Esophagus muscularis mucosa (tissue), 4 donors: Measurements from ENCODE around the gene SPOCK3. TPM values are rescaled to one million over a fixed set of nuclear protein-coding genes. Genes with fewer than 3 reads are reported as not detected.

Experiments used
- DNase-seq: peaks from one replicate; pipeline ENCODE4 v3.0.0-alpha.2; 2017; ENCODE audit errors: extremely low spot score
- H3K27ac ChIP-seq, 4 donors: fragments of 200-600 bp; sonication (generic); replicated peaks in 1 of 4; 1 replicate in 3 of 4; 2 replicates in 1 of 4; pipeline ENCODE4 v1.5.1; 2016 to 2019; ENCODE audit warnings: mild to moderate bottlenecking in 1 of 4
- H3K27me3 ChIP-seq, 4 donors: fragments of 200-600 bp; sonication (generic); one replicate each; pipeline versions ENCODE4 v1.5.1 to v1.6.0; 2016 to 2019
- H3K36me3 ChIP-seq, 4 donors: fragments of 200-600 bp; sonication (generic); one replicate each; pipeline ENCODE4 v1.5.1; 2016 to 2019
- H3K4me1 ChIP-seq, 4 donors: fragments of 200-600 bp; sonication (generic); one replicate each; pipeline ENCODE4 v1.5.1; 2016 to 2019
- H3K4me3 ChIP-seq, 4 donors: fragments of 200-600 bp; sonication (generic); 1 replicate in 2 of 4; 2 replicates in 2 of 4; pipeline ENCODE4 v1.5.1; 2016 to 2019; ENCODE audit warnings: mild to moderate bottlenecking in 4 of 4, moderate library complexity in 1 of 4
- H3K9me3 ChIP-seq, 4 donors: fragments of 200-600 bp; sonication (generic); 1 replicate in 3 of 4; 2 replicates in 1 of 4; pipeline ENCODE4 v1.5.1; 2016 to 2019
- CTCF ChIP-seq, 3 experiments: fragments of 200-600 bp in 2 of 3; fragments of 450-650 bp in 1 of 3; sonication (generic) in 2 of 3; IDR thresholded peaks; one replicate each; pipeline ENCODE4 v1.5.1; 2017 to 2019; ENCODE audit warnings: antibody characterized with exemption in 3 of 3, mild to moderate bottlenecking in 2 of 3, moderate library complexity in 1 of 3
- EP300 ChIP-seq: sonication (generic); formaldehyde crosslinking; IDR thresholded peaks from one replicate; pipeline ENCODE4 v1.6.1; 2017; ENCODE audit warnings: antibody characterized with exemption
- POLR2A ChIP-seq: fragments of 450-650 bp; IDR thresholded peaks from one replicate; pipeline ENCODE4 v1.6.1; 2017; ENCODE audit warnings: antibody characterized with exemption, moderate library complexity, mild to moderate bottlenecking, low read depth
- POLR2AphosphoS5 ChIP-seq, 2 donors: sonication (generic); formaldehyde crosslinking; IDR thresholded peaks; one replicate each; pipeline ENCODE4 v1.6.1; 2017; ENCODE audit warnings: antibody characterized with exemption in 2 of 2
- WGBS: methylation state at CpG from one replicate; pipeline ENCODE4 v1.1.5; 2018; 5-methylcytosine and 5-hydroxymethylcytosine counted together
- intact Hi-C: fragments of 100-400 bp; cut with DNase I; formaldehyde crosslinking; loops from one replicate; pipeline ENCODE4 v1.15.1; 2023
- total RNA-seq, 4 donors: library from RNA; depleted of rRNA; stranded (reverse); fragments of >200 nt; gene quantifications; one replicate each; pipeline versions ENCODE4 v1.1.0 to v1.2.1, GENCODE V29; 2016

Gene SPOCK3
- total RNA-seq, 4 donors from 2014 or later: 0.52 to 5.0 (median 2.3) TPM

- DNase-seq: no peak
- TF ChIP-seq CTCF (IDR thresholded peaks at IDR 0.05): no peak
- no peaks in the 10 kb centered on the region for H3K4me1 ChIP-seq
- intact Hi-C loops: no loop called here
- H3K27me3 ChIP-seq: no peaks in the 10 kb centered on the region
- no peak overlapping the region for H3K27ac ChIP-seq
- no peak overlapping the region for H3K4me3 ChIP-seq
- no peaks in the 10 kb centered on the region for H3K36me3 ChIP-seq
- no peaks in the 10 kb centered on the region for H3K9me3 ChIP-seq
These were observed 425.9 kb downstream of the SPOCK3 start for GRCh38 chr4:166808380-166808779.

DNA sequence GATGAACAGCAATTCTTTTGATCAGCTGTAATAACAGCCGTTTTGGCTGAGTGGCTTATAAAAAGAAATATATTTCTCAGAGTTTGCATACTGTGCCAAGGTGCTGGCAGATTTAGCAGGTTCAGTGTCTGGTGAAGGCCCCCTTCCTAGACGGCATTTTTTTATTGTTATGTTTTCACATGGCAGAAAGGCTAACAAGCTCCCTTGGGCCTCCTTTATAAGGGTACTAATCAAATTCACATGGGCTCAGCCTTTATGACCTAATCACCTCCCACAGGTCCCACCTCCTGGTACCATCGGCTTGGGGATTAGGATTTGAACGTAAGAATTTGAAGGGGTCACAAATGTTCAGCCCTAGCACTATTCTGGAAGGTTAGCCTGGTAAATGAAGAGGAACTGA lies 431.9 kb downstream of the SPOCK3 start:
- TF ChIP-seq EP300 (no peak), POLR2AphosphoS5 (IDR thresholded peaks at IDR 0.05) (no peak), POLR2A (no peak), CTCF (IDR thresholded peaks at IDR 0.05) (no peak)
- no peaks in the 10 kb centered on the region for H3K4me1 ChIP-seq
- no peak overlapping the region for H3K4me3 ChIP-seq
- no peak for DNase-seq
- H3K27me3 ChIP-seq: no peaks in the 10 kb centered on the region
- H3K9me3 ChIP-seq: no peaks in the 10 kb centered on the region
- intact Hi-C loops: no loop called here
- no peaks in the 10 kb centered on the region for H3K36me3 ChIP-seq
- WGBS: 44% methylated on average over 4 of the region's 4 CpGs
- H3K27ac ChIP-seq: no peak overlapping the region

DNA sequence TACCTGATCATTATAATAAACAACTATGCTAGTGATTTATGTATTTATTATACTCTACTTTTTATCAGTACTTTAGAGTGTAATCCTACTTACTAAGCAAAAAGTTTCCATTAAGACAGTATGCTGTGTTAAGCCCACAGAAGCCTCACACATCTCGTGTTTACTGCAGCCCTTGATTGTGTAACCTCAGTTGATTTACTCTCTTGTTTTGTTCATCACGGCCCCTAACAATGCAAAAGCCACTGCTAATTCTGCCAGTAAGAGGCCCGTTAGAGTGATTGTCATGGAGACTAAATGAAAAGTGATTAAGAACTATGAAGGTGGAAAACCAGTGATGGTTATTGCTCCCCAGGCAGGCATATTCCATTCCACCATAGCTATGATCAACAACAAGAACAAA lies 436.2 kb downstream of the SPOCK3 start:
- DNase-seq: no peak
- 73% methylated on average over 3 of the region's 3 CpGs for WGBS
- TF ChIP-seq POLR2AphosphoS5 (IDR thresholded peaks at IDR 0.05) (no peak), CTCF (IDR thresholded peaks at IDR 0.05) (no peak), EP300 (no peak), POLR2A (no peak)
- no peaks in the 10 kb centered on the region for H3K27me3 ChIP-seq
- no peaks in the 10 kb centered on the region for H3K4me1 ChIP-seq
- intact Hi-C loops: no loop called here
- H3K9me3 ChIP-seq: no peaks in the 10 kb centered on the region
- no peaks in the 10 kb centered on the region for H3K36me3 ChIP-seq
- H3K27ac ChIP-seq: no peak overlapping the region
- no peak overlapping the region for H3K4me3 ChIP-seq

GRCh38 chr4:166777760-166778159 lies 456.5 kb downstream of the SPOCK3 start:
- H3K9me3 ChIP-seq: no peaks in the 10 kb centered on the region
- intact Hi-C loops: no loop called here
- H3K36me3 ChIP-seq: no peaks in the 10 kb centered on the region
- no peak overlapping the region for H3K27ac ChIP-seq
- no peak overlapping the region for H3K4me3 ChIP-seq
- H3K27me3 ChIP-seq: no peaks in the 10 kb centered on the region
- no peak for TF ChIP-seq POLR2A
- no peak for TF ChIP-seq CTCF (IDR thresholded peaks at IDR 0.05)
- TF ChIP-seq POLR2AphosphoS5 (IDR thresholded peaks at IDR 0.05): no peak
- H3K4me1 ChIP-seq: no peaks in the 10 kb centered on the region
- DNase-seq: no peak

- intact Hi-C loops: no loop called here
- no peaks in the 10 kb centered on the region for H3K27me3 ChIP-seq
- no peak for DNase-seq
These were observed 471.3 kb downstream of the SPOCK3 start for GRCh38 chr4:166763018-166763417.

More at GRCh38 chr4:166763018-166763417, 471.3 kb downstream of the SPOCK3 start:
- TF ChIP-seq EP300 (no peak), POLR2A (no peak), CTCF (IDR thresholded peaks at IDR 0.05) (no peak), POLR2AphosphoS5 (IDR thresholded peaks at IDR 0.05) (no peak)
- H3K36me3 ChIP-seq: no peaks in the 10 kb centered on the region
- no peak overlapping the region for H3K4me3 ChIP-seq
- H3K4me1 ChIP-seq: no peaks in the 10 kb centered on the region
- no peak overlapping the region for H3K27ac ChIP-seq
- H3K9me3 ChIP-seq: peaks cover 0 to 10% (median 5%) of the 10 kb centered on the region in 4 donors
